Neural cell (in vitro differentiated cells): Measurements from ENCODE around the gene HAS3. TPM values are rescaled to one million over a fixed set of nuclear protein-coding genes. Genes with fewer than 3 reads are reported as not detected.

Source experiments
- H2AFZ ChIP-seq: fragments of 200-600, 300-800 bp; sonication (generic), shearing (Covaris generic); 2 replicates; pipeline ENCODE4 v1.6.0; 2014; ENCODE audit warnings: low read depth, mild to moderate bottlenecking, antibody characterized with exemption, low read length, moderate library complexity
- H3F3A ChIP-seq: fragments of 200-600 bp; shearing (Covaris generic); 2 replicates; pipeline ENCODE4 v1.6.1; 2016; ENCODE audit warnings: mild to moderate bottlenecking, moderate library complexity, mixed read lengths, antibody characterized with exemption, low read length; ENCODE audit not compliant: insufficient read depth, poor library complexity, severe bottlenecking
- H3K27ac ChIP-seq: fragments of 200-600, 300-800 bp; sonication (generic), shearing (Covaris generic); 2 replicates; pipeline ENCODE4 v1.5.1; 2014; ENCODE audit warnings: mild to moderate bottlenecking, low read length, moderate library complexity
- H3K27me3 ChIP-seq: fragments of 300-800, 200-600 bp; sonication (generic), shearing (Covaris generic); 2 replicates; pipeline ENCODE4 v1.6.0; 2014; ENCODE audit warnings: mild to moderate bottlenecking, low read depth, low read length, moderate library complexity; ENCODE audit not compliant: insufficient read depth
- H3K36me3 ChIP-seq: fragments of 300-800, 200-600 bp; sonication (generic), shearing (Covaris generic); 2 replicates; pipeline ENCODE4 v1.5.1; 2014; ENCODE audit warnings: mild to moderate bottlenecking, antibody characterized with exemption, low read length, moderate library complexity; ENCODE audit not compliant: insufficient read depth
- H3K4me2 ChIP-seq: fragments of 300-800, 200-600 bp; sonication (generic), shearing (Covaris generic); 2 replicates; pipeline ENCODE4 v1.6.0; 2014; ENCODE audit warnings: mild to moderate bottlenecking, low read length
- H3K4me3 ChIP-seq: fragments of 300-800, 200-600 bp; sonication (generic), shearing (Covaris generic); 2 replicates; pipeline ENCODE4 v1.5.1; 2014; ENCODE audit warnings: mild to moderate bottlenecking, low read length, moderate library complexity
- H3K79me2 ChIP-seq: fragments of 200-600 bp; shearing (Covaris generic); replicated peaks from 2 replicates; pipeline ENCODE4 v1.6.0; 2014; ENCODE audit warnings: mild to moderate bottlenecking, low read length, moderate library complexity; ENCODE audit not compliant: insufficient read depth
- H3K9ac ChIP-seq: fragments of 300-800, 200-600 bp; sonication (generic), shearing (Covaris generic); 2 replicates; pipeline ENCODE4 v1.6.1; 2016; ENCODE audit warnings: mild to moderate bottlenecking, low read length, mixed read lengths
- H3K9me2 ChIP-seq: fragments of 200-600 bp; shearing (Covaris generic); 2 replicates; pipeline ENCODE4 v1.6.1; 2016; ENCODE audit warnings: mild to moderate bottlenecking, low read length, mixed read lengths; ENCODE audit not compliant: insufficient read depth
- H3K9me3 ChIP-seq: fragments of 200-600, 300-800 bp; sonication (generic), shearing (Covaris generic); 2 replicates; pipeline ENCODE4 v1.6.1; 2016; ENCODE audit warnings: mild to moderate bottlenecking, mixed run types, low read length, moderate library complexity, mixed read lengths
- H4K20me1 ChIP-seq: fragments of 200-600 bp; shearing (Covaris generic); 2 replicates; pipeline ENCODE4 v1.6.1; 2016; ENCODE audit warnings: mild to moderate bottlenecking, mixed run types; ENCODE audit not compliant: insufficient read depth
- CTCF ChIP-seq: fragments of 450-650 bp; IDR thresholded peaks from 2 replicates; pipeline ENCODE4 v1.5.1; 2014; ENCODE audit warnings: antibody characterized with exemption, mild to moderate bottlenecking, moderate library complexity; ENCODE audit not compliant: poor library complexity, severe bottlenecking
- EP300 ChIP-seq: fragments of 450-650 bp; conservative IDR thresholded peaks from 2 replicates; pipeline ENCODE4 v1.6.1; 2014; ENCODE audit warnings: antibody characterized with exemption, mild to moderate bottlenecking, moderate library complexity; ENCODE audit not compliant: poor library complexity, severe bottlenecking
- EZH2 ChIP-seq: fragments of 200-600, 300-800 bp; shearing (Covaris generic), sonication (generic); IDR thresholded peaks from 2 replicates; pipeline ENCODE4 v1.6.1; 2014; ENCODE audit warnings: antibody characterized with exemption, low read length, borderline replicate concordance, mild to moderate bottlenecking; ENCODE audit not compliant: insufficient read depth, poor library complexity, severe bottlenecking
- MXI1 ChIP-seq: fragments of 450-650 bp; conservative IDR thresholded peaks from 2 replicates; pipeline ENCODE4 v1.6.1; 2014; ENCODE audit warnings: antibody characterized with exemption, mild to moderate bottlenecking; ENCODE audit not compliant: poor library complexity, severe bottlenecking
- POLR2AphosphoS5 ChIP-seq: IDR thresholded peaks from 2 replicates; pipeline ENCODE4 v1.6.1; 2012
- RAD21 ChIP-seq: fragments of 450-650 bp; conservative IDR thresholded peaks from 2 replicates; pipeline ENCODE4 v1.6.1; 2014; ENCODE audit warnings: antibody characterized with exemption, mild to moderate bottlenecking, moderate library complexity
- REST ChIP-seq: IDR thresholded peaks from 2 replicates; pipeline ENCODE4 v1.6.1; 2012; ENCODE audit warnings: borderline replicate concordance
- SMC3 ChIP-seq: fragments of 450-650 bp; conservative IDR thresholded peaks from 2 replicates; pipeline ENCODE4 v1.6.1; 2014; ENCODE audit warnings: antibody characterized with exemption, mild to moderate bottlenecking, moderate library complexity; ENCODE audit not compliant: poor library complexity
- TAF1 ChIP-seq: IDR thresholded peaks from 2 replicates; pipeline ENCODE4 v1.6.1; 2012; ENCODE audit warnings: low read depth
- polyA plus RNA-seq: library from polyadenylated mRNA; depleted of rRNA; stranded (reverse); fragments of >200 nt; gene quantifications from 2 replicates; pipeline ENCODE4 v1.2.3, GENCODE V29; 2014

HAS3 gene
- polyA plus RNA-seq, 1 donor from 2014 or later: 12.5 TPM

- H3K36me3 ChIP-seq: no peaks in the 10 kb centered on the region
- no peak overlapping the region for H3K27ac ChIP-seq
- H3K9me2 ChIP-seq: no peaks in the 10 kb centered on the region
- TF ChIP-seq MXI1 (no peak), REST (no peak)
- H3K9me3 ChIP-seq: no peaks in the 10 kb centered on the region
- no peaks in the 10 kb centered on the region for H3F3A ChIP-seq
- H3K79me2 ChIP-seq: peaks cover 55% of the 10 kb centered on the region
- no peaks in the 10 kb centered on the region for H4K20me1 ChIP-seq
- H3K4me2 ChIP-seq: peak overlapping the region; percentile 41
- H3K4me3 ChIP-seq: peak overlapping the region; percentile 83
- H2AFZ ChIP-seq: no peak overlapping the region
- H3K9ac ChIP-seq: no peak overlapping the region
- no peaks in the 10 kb centered on the region for H3K27me3 ChIP-seq
These were observed 25.0 kb downstream of the HAS3 start for GRCh38 chr16:69130461-69130860.

- peaks cover 59% of the 10 kb centered on the region for H3K79me2 ChIP-seq
- no peaks in the 10 kb centered on the region for H3K36me3 ChIP-seq
- no peaks in the 10 kb centered on the region for H4K20me1 ChIP-seq
- H3K9me2 ChIP-seq: no peaks in the 10 kb centered on the region
- H3K4me3 ChIP-seq: peak overlapping the region; percentile 83
- H3K27me3 ChIP-seq: no peaks in the 10 kb centered on the region
- peak overlapping the region; percentile 98 for H3K9ac ChIP-seq
- H3F3A ChIP-seq: no peaks in the 10 kb centered on the region
- H2AFZ ChIP-seq: peak overlapping the region; percentile 57
- H3K27ac ChIP-seq: peak overlapping the region; percentile 95
- H3K9me3 ChIP-seq: no peaks in the 10 kb centered on the region
- TF ChIP-seq REST (no peak), EP300 (no peak), RAD21 (no peak), POLR2AphosphoS5 (no peak), TAF1 (no peak), EZH2 (no peak), SMC3 (no peak), CTCF (no peak), MXI1 (no peak)
- H3K4me2 ChIP-seq: peak overlapping the region; percentile 70
These were observed 25.9 kb downstream of the HAS3 start for GRCh38 chr16:69131167-69131838.
